Measurements from ENCODE around the gene KPRP.

- TF ChIP-seq CTCF (IDR thresholded peaks at IDR 0.05) (no peak), EZH2 (IDR thresholded peaks at IDR 0.05) (no peak)
Observed at GRCh38 chr1:152786077-152786476, 28.3 kb downstream of the KPRP start, which contains the start of gene LCE1E.

All from neural progenitor cell (in vitro differentiated cells).